ENCODE measurements around the gene SERTAD3.

SERTAD3 gene

GRCh38 chr19:40453151-40453735 is 9.1 kb upstream of the SERTAD3 start:
- Histone ChIP-seq H3K4me1 (ENCODE audit: control insufficient read depth, insufficient read depth, low read length) (no peaks in the 10 kb centered on the region), H3K27ac (ENCODE audit: low read depth, low read length) (no peak overlapping the region), H3K27me3 (ENCODE audit: control insufficient read depth, insufficient read depth, low read length) (no peaks in the 10 kb centered on the region), H3K4me3 (ENCODE audit: low read length) (no peak overlapping the region), H3K9ac (ENCODE audit: low read length) (no peak overlapping the region), H3K36me3 (ENCODE audit: control insufficient read depth, insufficient read depth, low read length) (peaks cover 4% of the 10 kb centered on the region)

GRCh38 chr19:40452016-40452415 is 7.9 kb upstream of the SERTAD3 start:
- H3K36me3 ChIP-seq (ENCODE audit: control insufficient read depth, insufficient read depth, low read length): peaks cover 4% of the 10 kb centered on the region
- H3K27ac ChIP-seq (ENCODE audit: low read depth, low read length): no peak overlapping the region
- no peak overlapping the region for H3K9ac ChIP-seq (ENCODE audit: low read length)

GRCh38 chr19:40450664-40451063 is 6.5 kb upstream of the SERTAD3 start:
- Histone ChIP-seq H3K4me1 (ENCODE audit: control insufficient read depth, insufficient read depth, low read length) (no peaks in the 10 kb centered on the region), H3K9ac (ENCODE audit: low read length) (no peak overlapping the region), H3K36me3 (ENCODE audit: control insufficient read depth, insufficient read depth, low read length) (peaks cover 4% of the 10 kb centered on the region), H3K27me3 (ENCODE audit: control insufficient read depth, insufficient read depth, low read length) (no peaks in the 10 kb centered on the region), H3K4me3 (ENCODE audit: low read length) (no peak overlapping the region), H3K27ac (ENCODE audit: low read depth, low read length) (no peak overlapping the region)

More at GRCh38 chr19:40452016-40452415, 7.9 kb upstream of the SERTAD3 start:
- H3K27me3 ChIP-seq (ENCODE audit: control insufficient read depth, insufficient read depth, low read length): no peaks in the 10 kb centered on the region
- no peak overlapping the region for H3K4me3 ChIP-seq (ENCODE audit: low read length)
- no peaks in the 10 kb centered on the region for H3K4me1 ChIP-seq (ENCODE audit: control insufficient read depth, insufficient read depth, low read length)

DNA sequence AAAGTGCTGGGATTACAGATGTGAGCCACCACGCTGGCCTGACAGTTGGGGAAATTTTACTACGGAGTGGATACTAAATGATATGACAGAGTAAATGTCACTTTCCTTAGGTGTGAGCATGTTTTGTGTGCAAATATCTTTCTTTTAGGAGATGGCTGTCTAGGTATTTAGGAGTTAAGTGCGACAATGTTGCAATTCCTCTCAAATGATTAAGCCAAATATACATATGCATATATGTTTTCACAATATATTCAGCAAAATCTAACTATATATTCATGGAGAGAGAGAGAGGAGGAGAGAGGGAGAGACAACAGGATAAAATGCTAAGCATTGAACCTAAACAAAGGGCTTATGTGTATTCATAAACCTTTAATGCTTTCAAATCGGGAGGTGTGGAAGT is 5.4 kb upstream of the SERTAD3 start:
- H3K27me3 ChIP-seq (ENCODE audit: control insufficient read depth, insufficient read depth, low read length): no peaks in the 10 kb centered on the region
- H3K9ac ChIP-seq (ENCODE audit: low read length): no peak overlapping the region
- H3K36me3 ChIP-seq (ENCODE audit: control insufficient read depth, insufficient read depth, low read length): peaks cover 4% of the 10 kb centered on the region
- no peaks in the 10 kb centered on the region for H3K4me1 ChIP-seq (ENCODE audit: control insufficient read depth, insufficient read depth, low read length)
- H3K27ac ChIP-seq (ENCODE audit: low read depth, low read length): no peak overlapping the region
- no peak overlapping the region for H3K4me3 ChIP-seq (ENCODE audit: low read length)

- Histone ChIP-seq H3K4me3 (ENCODE audit: low read length) (no peak overlapping the region), H3K27me3 (ENCODE audit: control insufficient read depth, insufficient read depth, low read length) (no peaks in the 10 kb centered on the region), H3K9ac (ENCODE audit: low read length) (no peak overlapping the region), H3K27ac (ENCODE audit: low read depth, low read length) (no peak overlapping the region), H3K36me3 (ENCODE audit: control insufficient read depth, insufficient read depth, low read length) (peaks cover 10% of the 10 kb centered on the region), H3K4me1 (ENCODE audit: control insufficient read depth, insufficient read depth, low read length) (peaks cover 11% of the 10 kb centered on the region)
These were observed 2.2 kb upstream of the SERTAD3 start for GRCh38 chr19:40446263-40446784.

- no peak overlapping the region for H3K9ac ChIP-seq (ENCODE audit: low read length)
These were observed 1.7 kb upstream of the SERTAD3 start for GRCh38 chr19:40445780-40446262.

DNA sequence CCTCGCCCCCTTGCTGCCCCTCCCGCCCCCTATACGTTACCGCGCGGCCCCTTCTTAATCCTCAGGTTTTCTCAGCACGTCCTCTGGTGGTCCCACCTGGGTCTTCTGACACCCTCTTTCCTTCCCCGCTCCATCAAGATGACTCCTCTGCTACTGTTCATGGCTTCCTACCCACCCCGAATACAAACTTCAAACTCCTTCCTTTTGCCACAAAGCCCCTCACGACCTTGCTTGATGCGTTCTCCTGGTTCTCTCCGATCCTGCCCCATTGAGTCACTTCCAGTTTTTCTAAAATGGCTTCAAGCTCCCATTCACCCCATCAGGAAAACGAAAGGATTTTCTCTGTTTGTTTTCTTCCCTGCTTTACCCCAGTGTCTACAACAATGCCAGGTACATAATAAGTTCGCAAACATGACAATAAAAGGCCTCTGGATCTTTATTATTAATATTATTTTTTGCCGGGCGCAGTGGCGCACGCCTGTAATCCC is 734 bp upstream of the SERTAD3 start:
- H3K4me3 ChIP-seq (ENCODE audit: low read length): peak overlapping the region; percentile 95
- peaks cover 14% of the 10 kb centered on the region for H3K4me1 ChIP-seq (ENCODE audit: control insufficient read depth, insufficient read depth, low read length)
- H3K27ac ChIP-seq (ENCODE audit: low read depth, low read length): peak overlapping the region; percentile 95
- peaks cover 22% of the 10 kb centered on the region for H3K36me3 ChIP-seq (ENCODE audit: control insufficient read depth, insufficient read depth, low read length)
- H3K9ac ChIP-seq (ENCODE audit: low read length): peak overlapping the region; percentile 96
- H3K27me3 ChIP-seq (ENCODE audit: control insufficient read depth, insufficient read depth, low read length): no peaks in the 10 kb centered on the region

More at GRCh38 chr19:40445780-40446262, 1.7 kb upstream of the SERTAD3 start:
- H3K4me1 ChIP-seq (ENCODE audit: control insufficient read depth, insufficient read depth, low read length): peaks cover 14% of the 10 kb centered on the region
- H3K4me3 ChIP-seq (ENCODE audit: low read length): no peak overlapping the region
- peaks cover 15% of the 10 kb centered on the region for H3K36me3 ChIP-seq (ENCODE audit: control insufficient read depth, insufficient read depth, low read length)
- no peaks in the 10 kb centered on the region for H3K27me3 ChIP-seq (ENCODE audit: control insufficient read depth, insufficient read depth, low read length)
- no peak overlapping the region for H3K27ac ChIP-seq (ENCODE audit: low read depth, low read length)

DNA sequence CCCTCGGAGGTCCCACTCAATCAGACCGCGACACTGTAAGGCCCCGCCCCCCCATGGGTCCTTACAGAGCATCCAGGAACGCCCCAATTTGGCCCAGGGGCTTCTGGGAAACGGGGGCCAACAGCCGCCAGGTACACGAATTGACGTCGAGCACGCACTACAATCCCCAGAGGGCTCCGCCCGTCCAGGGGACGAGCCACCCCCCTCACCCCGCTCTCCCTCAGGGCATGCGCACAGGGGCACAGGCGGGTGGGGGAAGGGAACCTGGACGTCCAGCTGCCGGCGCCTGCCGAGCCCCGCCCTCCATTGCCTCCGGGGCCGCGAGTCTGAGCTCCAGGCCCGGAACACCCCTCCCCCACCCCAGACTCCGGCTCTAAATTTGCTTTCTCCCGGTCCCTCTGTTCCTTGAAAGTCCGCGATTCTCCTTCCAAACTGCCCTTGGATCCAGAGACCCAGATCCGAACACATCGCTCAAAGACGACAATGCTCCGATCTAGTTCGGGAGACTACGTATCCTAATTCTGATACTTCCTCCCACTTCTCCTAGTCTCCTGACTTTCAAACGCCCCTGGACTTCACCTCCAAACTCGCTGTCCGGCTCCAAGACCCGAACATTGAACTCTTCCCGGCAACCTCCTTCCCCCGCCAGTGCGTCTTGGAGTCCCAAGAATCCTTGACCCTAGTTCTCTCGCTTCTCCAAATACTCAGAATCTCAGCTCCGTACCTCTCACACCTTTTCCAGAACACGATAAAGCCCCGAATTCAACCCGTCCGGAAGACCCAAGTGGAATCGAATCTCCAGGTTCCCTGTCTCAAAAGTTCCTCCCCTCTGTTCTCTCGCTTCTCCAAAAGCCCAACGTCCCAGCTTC is 770 bp downstream of the SERTAD3 start:
- H3K36me3 ChIP-seq (ENCODE audit: control insufficient read depth, insufficient read depth, low read length): peaks cover 18% of the 10 kb centered on the region
- peaks cover 14% of the 10 kb centered on the region for H3K4me1 ChIP-seq (ENCODE audit: control insufficient read depth, insufficient read depth, low read length)
- peak overlapping the region; percentile 95 for H3K27ac ChIP-seq (ENCODE audit: low read depth, low read length)
- peak overlapping the region; percentile 98 for H3K9ac ChIP-seq (ENCODE audit: low read length)
- peak overlapping the region; percentile 99 for H3K4me3 ChIP-seq (ENCODE audit: low read length)
- no peaks in the 10 kb centered on the region for H3K27me3 ChIP-seq (ENCODE audit: control insufficient read depth, insufficient read depth, low read length)

GRCh38 chr19:40442328-40443130 is 1.6 kb downstream of the SERTAD3 start:
- H3K9ac ChIP-seq (ENCODE audit: low read length): no peak overlapping the region

DNA sequence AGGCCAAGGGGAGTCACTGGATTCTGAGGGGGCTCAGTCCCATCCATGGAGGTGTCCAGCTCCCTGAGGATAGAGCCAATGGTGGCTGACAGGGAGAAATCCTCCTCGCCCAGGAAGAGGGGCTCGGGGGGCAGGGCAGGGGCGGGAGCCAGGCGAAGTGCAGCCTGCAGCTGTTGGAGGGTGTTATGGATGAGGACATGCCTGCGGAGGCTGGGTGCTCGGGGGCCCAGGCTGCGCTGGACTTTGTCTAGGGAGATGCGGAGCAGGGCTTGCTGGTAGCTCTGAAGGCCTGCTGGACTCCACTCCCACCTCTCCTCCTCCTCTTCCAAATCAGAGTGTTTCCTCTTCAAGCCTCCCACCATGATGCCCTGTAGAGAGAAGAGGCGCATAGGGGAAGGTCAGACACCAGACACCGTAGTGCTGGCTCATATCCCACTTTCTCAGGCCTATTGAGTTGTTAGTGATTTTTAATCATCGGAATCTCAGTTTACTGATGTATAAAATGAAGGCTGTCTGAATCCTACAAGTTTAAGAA is 2.3 kb downstream of the SERTAD3 start:
- H3K4me1 ChIP-seq (ENCODE audit: control insufficient read depth, insufficient read depth, low read length): peaks cover 14% of the 10 kb centered on the region

More at GRCh38 chr19:40442328-40443130, 1.6 kb downstream of the SERTAD3 start:
- no peaks in the 10 kb centered on the region for H3K27me3 ChIP-seq (ENCODE audit: control insufficient read depth, insufficient read depth, low read length)
- H3K36me3 ChIP-seq (ENCODE audit: control insufficient read depth, insufficient read depth, low read length): peaks cover 18% of the 10 kb centered on the region
- H3K4me1 ChIP-seq (ENCODE audit: control insufficient read depth, insufficient read depth, low read length): peaks cover 14% of the 10 kb centered on the region
- H3K4me3 ChIP-seq (ENCODE audit: low read length): peak overlapping the region; percentile 69
- H3K27ac ChIP-seq (ENCODE audit: low read depth, low read length): peak overlapping the region; percentile 68

DNA sequence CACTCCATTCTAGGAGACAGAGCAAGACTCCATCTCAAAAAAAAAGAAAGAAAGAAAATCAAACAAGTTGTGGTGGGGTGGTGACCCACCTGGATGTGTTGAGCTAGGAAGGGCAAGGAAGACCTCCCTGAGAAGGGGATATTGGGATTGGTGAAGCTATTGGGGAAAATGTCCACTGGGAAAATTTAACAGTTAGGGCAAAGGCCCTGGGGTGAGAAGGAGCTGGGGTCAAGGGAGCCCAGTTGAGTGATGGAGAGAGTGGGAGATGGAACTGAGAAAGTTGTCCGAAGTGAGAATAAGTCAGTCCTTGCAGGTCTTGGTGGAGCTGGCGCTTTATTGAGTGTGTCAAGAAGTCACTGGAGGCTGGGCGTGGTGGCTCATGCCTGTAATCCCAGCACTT is 5.9 kb downstream of the SERTAD3 start:
- Histone ChIP-seq H3K9ac (ENCODE audit: low read length) (no peak overlapping the region), H3K4me1 (ENCODE audit: control insufficient read depth, insufficient read depth, low read length) (peaks cover 14% of the 10 kb centered on the region), H3K36me3 (ENCODE audit: control insufficient read depth, insufficient read depth, low read length) (peaks cover 18% of the 10 kb centered on the region), H3K4me3 (ENCODE audit: low read length) (no peak overlapping the region), H3K27ac (ENCODE audit: low read depth, low read length) (no peak overlapping the region), H3K27me3 (ENCODE audit: control insufficient read depth, insufficient read depth, low read length) (no peaks in the 10 kb centered on the region)

More for the DNA sequence above, 2.3 kb downstream of the SERTAD3 start:
- Histone ChIP-seq H3K27me3 (ENCODE audit: control insufficient read depth, insufficient read depth, low read length) (no peaks in the 10 kb centered on the region), H3K9ac (ENCODE audit: low read length) (no peak overlapping the region), H3K27ac (ENCODE audit: low read depth, low read length) (no peak overlapping the region), H3K36me3 (ENCODE audit: control insufficient read depth, insufficient read depth, low read length) (peaks cover 18% of the 10 kb centered on the region), H3K4me3 (ENCODE audit: low read length) (peak overlapping the region; percentile 69)

All from rectal smooth muscle tissue (tissue), 1 donor.